ENCODE results near the gene AP1M2.
"Not testable (repeated sequence)": the region's sequence is repeated elsewhere in the genome, so short reads cannot be mapped to it uniquely, and the experiment has no call there.

The AP1M2 gene

DNA sequence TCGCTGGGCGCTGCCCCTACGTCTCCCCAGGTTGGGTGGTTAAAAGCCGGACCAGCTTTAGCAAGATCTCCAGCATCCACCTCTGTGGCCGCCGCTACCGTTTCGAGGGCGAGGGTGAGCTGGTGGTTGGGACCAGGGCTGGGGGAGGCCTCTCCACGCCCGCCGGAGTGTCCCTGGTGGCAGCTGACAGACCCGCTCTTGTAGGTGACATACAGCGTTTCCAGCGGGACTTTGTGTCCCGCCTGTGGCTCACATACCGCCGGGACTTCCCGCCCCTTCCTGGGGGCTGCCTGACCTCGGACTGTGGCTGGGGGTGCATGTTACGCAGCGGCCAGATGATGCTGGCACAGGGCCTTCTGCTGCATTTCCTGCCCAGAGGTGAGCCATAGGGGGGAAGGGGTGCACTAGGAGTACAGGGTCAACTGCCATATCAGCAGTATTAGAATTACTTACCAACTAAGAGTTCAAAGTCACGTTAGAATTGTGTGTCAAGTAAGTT, 42.3 kb downstream of the AP1M2 start:
- TF ChIP-seq, protein P1, sequence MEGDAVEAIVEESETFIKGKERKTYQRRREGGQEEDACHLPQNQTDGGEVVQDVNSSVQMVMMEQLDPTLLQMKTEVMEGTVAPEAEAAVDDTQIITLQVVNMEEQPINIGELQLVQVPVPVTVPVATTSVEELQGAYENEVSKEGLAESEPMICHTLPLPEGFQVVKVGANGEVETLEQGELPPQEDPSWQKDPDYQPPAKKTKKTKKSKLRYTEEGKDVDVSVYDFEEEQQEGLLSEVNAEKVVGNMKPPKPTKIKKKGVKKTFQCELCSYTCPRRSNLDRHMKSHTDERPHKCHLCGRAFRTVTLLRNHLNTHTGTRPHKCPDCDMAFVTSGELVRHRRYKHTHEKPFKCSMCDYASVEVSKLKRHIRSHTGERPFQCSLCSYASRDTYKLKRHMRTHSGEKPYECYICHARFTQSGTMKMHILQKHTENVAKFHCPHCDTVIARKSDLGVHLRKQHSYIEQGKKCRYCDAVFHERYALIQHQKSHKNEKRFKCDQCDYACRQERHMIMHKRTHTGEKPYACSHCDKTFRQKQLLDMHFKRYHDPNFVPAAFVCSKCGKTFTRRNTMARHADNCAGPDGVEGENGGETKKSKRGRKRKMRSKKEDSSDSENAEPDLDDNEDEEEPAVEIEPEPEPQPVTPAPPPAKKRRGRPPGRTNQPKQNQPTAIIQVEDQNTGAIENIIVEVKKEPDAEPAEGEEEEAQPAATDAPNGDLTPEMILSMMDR (IDR thresholded peaks at IDR 0.05; ENCODE audit: low read depth, low read length) = no peak
- DNase-seq (ENCODE audit: extremely low read depth, low read depth) = no peak

DNA sequence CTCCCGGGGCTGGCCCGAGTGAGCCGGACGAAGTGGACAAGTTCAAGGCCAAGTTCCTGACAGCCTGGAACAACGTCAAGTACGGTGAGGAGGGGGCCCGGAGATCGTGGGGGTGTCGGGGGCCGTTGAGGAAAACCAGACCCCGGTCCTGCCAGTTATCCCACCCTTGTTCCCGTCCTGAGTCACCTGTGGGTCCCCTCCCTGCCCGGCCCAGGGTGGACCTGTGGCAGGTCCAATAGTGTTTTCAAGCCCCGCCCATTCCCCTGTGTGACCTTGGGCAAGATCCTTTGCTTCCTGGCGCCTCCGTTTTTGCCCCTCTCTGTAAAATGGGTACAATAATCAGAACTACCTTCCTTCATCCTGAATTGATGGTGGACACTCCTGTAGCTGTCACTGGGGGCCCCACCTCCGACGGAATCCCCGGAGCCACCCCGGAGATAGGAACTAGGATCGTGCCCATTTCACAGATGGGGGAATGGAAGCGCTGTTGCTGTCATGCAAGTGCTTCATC, 42.8 kb downstream of the AP1M2 start:
- DNase-seq (ENCODE audit: extremely low read depth, low read depth) = no peak
- TF ChIP-seq, protein P1 (IDR thresholded peaks at IDR 0.05; ENCODE audit: low read depth, low read length) = no peak

DNA sequence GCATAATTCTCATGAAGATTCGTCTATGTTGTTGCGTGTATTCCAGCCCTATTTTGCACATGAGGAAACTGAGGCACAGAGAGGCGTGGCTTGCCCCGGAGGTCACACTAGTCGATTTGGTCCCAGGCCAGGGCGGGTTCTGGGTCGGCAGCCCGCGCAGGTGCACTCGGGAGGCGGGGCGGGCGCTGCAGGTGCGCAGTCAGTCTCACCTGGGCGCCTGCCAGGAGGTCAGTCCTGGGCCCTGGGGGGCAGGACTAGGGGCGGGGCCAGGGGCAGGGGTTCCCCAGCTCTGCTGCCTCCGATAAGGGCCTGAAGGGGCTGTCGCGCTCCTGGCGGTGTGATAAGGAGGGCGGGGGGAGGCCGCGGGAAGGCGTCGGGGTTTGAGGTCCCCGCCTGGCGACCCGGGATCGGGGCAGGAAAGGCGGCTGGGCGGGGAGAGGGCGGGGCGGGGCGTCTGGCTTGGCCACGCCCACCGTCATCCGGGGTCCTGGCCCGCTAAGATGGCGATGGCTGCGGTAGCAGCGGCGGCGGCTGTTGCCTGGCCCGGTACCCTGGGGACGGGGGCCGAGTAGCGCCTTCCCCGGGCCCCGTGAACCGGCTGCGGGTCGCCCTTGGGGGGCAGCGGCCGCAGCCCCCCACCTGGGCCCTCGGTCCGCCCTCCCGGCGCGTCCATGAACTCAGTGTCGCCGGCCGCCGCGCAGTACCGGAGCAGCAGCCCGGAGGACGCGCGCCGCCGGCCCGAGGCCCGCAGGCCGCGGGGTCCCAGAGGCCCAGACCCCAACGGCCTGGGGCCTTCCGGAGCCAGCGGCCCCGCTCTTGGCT, 43.5 kb downstream of the AP1M2 start, which contains the start of gene ATG4D:
Gene ATG4D, plus strand, starts transcription at position 485 of the 822 bp plus-strand sequence. Its CDS starts 187 bp downstream, at position 672.
- TF ChIP-seq, protein P1 (IDR thresholded peaks at IDR 0.05; ENCODE audit: low read depth, low read length) = no peak

DNA sequence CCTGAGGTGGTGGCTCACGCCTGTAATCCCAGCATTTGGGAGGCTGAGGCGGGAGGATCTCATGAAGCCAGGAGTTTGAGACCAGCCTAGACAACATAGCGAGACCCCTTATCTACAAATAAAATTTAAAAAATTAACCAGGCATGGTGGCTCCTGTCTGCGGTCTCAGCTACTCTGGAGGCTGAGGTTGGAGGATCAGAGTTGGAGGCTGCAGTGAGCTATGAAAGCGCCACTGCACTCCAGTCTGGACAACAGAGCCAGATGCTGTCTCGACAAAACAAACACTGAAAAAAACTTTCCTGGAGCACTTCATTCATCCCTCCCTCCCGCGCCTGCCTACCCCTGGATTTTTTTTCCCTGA, 44.1 kb downstream of the AP1M2 start:
- DNase-seq (ENCODE audit: extremely low read depth, low read depth) = no peak
- TF ChIP-seq, protein P1 (IDR thresholded peaks at IDR 0.05; ENCODE audit: low read depth, low read length) = no peak

More for the DNA sequence above, 43.5 kb downstream of the AP1M2 start, which contains the start of gene ATG4D:
- no peak for DNase-seq (ENCODE audit: extremely low read depth, low read depth)

DNA sequence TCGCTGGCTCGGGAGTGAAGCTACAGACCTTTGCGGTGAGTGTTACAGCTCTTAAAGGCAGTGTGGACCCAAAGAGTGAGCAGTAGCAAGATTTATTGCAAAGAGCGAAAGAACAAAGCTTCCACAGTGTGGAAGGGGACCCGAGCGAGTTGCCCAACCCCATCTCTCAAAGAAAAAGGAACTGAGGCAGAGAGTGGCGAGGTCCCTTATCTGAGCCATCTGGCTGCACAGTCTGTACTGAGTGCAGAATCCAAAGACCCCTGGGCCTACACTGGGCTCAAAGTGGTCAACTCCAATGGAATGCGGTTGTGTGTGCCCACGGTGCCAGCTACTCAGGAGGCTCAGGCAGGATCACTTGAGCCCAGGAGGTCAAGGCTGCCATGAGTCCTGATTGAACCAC, 48.1 kb downstream of the AP1M2 start:
- not testable (repeated sequence) for DNase-seq (ENCODE audit: extremely low read depth, low read depth)

DNA sequence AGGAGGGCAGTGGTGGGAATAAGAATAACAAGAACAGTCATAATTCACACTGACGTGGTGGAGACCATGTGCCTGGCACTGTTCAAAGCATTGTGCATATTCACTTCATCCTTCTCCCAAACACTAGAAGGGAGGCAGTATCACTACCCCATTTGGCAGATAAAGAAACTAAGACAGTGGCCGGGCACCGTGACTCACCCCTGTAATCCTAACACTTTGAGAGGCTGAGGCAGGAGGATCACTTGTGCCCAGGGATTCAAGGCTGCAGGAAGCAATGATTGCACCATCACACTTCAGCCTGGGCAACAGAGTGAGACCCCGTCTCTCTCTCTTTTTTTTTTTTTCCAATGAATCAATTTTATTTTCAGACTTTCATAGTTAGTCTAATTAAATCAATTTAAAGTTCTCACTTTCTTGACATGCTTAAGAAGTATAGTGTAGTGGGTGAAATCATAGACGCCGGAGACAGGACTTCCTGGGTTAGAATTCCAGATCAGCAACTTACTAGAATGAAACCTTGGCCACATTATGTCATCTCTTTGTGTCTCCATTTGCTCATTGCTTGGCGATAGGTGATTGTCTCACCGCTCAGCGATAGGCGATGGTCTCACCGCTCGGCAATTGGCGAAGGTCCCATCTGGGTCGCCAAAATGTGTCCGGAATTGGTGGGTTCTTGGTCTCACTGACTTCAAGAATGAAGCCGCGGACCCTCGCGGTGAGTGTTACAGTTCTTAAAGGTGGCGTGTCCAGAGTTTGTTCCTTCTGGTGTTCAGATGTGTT, 48.7 kb downstream of the AP1M2 start:
- no peak for DNase-seq (ENCODE audit: extremely low read depth, low read depth)
- TF ChIP-seq, protein P1 (IDR thresholded peaks at IDR 0.05; ENCODE audit: low read depth, low read length) = no peak

DNA sequence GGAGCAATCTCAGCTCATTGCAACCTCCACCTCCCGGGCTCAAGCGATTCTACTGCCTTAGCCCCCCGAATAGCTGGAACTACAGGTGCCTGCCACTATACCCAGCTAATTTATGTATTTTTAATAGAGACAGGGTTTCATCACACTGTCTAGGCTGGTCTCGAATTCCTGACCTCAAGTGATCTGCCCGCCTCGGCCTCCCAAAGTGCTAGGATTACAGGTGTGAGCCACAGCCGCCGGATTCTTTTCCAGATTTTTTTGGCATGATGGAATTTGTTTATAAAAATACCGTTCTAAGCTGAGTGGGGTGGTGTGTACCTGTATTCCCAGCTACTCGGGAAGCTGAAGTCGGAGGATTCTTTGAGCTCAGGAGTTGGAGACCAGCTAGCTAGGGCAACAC, 49.4 kb downstream of the AP1M2 start:
- TF ChIP-seq, protein P1 (IDR thresholded peaks at IDR 0.05; ENCODE audit: low read depth, low read length) = no peak
- no peak for DNase-seq (ENCODE audit: extremely low read depth, low read depth)

Measured in AG09319 (cell line).